Measurements from ENCODE around the gene PMFBP1.

DNA sequence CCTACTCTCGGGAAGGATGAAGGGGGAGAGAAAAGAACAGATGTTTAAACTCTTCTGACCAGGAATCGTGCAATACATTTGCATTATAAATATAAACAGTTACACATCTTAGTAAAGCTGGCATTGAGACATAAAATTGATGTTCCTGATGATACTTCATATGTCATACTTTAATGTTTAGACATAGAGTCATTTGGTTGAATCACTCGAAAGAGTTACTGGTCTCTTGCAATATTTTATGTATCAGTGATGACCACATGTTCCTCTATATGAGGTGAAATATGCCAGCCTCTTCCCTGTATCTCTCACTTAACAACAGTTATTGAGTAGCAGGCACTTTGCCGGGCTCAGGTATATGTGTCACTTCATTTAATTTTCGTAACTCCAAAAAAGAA lies 49.7 kb upstream of the PMFBP1 start:
- TF ChIP-seq, protein P1, sequence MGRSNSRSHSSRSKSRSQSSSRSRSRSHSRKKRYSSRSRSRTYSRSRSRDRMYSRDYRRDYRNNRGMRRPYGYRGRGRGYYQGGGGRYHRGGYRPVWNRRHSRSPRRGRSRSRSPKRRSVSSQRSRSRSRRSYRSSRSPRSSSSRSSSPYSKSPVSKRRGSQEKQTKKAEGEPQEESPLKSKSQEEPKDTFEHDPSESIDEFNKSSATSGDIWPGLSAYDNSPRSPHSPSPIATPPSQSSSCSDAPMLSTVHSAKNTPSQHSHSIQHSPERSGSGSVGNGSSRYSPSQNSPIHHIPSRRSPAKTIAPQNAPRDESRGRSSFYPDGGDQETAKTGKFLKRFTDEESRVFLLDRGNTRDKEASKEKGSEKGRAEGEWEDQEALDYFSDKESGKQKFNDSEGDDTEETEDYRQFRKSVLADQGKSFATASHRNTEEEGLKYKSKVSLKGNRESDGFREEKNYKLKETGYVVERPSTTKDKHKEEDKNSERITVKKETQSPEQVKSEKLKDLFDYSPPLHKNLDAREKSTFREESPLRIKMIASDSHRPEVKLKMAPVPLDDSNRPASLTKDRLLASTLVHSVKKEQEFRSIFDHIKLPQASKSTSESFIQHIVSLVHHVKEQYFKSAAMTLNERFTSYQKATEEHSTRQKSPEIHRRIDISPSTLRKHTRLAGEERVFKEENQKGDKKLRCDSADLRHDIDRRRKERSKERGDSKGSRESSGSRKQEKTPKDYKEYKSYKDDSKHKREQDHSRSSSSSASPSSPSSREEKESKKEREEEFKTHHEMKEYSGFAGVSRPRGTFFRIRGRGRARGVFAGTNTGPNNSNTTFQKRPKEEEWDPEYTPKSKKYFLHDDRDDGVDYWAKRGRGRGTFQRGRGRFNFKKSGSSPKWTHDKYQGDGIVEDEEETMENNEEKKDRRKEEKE (IDR thresholded peaks at IDR 0.05), result no peak
- TF ChIP-seq SRF (IDR thresholded peaks at IDR 0.05; ENCODE audit: low read depth in 2 of 2, low read length in 2 of 2), result no peak
- no peak for TF ChIP-seq EZH2 (IDR thresholded peaks at IDR 0.05; ENCODE audit: borderline replicate concordance, control insufficient read depth, low read depth, low read length)
- TF ChIP-seq, protein P2, sequence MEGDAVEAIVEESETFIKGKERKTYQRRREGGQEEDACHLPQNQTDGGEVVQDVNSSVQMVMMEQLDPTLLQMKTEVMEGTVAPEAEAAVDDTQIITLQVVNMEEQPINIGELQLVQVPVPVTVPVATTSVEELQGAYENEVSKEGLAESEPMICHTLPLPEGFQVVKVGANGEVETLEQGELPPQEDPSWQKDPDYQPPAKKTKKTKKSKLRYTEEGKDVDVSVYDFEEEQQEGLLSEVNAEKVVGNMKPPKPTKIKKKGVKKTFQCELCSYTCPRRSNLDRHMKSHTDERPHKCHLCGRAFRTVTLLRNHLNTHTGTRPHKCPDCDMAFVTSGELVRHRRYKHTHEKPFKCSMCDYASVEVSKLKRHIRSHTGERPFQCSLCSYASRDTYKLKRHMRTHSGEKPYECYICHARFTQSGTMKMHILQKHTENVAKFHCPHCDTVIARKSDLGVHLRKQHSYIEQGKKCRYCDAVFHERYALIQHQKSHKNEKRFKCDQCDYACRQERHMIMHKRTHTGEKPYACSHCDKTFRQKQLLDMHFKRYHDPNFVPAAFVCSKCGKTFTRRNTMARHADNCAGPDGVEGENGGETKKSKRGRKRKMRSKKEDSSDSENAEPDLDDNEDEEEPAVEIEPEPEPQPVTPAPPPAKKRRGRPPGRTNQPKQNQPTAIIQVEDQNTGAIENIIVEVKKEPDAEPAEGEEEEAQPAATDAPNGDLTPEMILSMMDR (IDR thresholded peaks at IDR 0.05 in 2 of 3, conservative IDR thresholded peaks at IDR 0.05 in 1 of 3; ENCODE audit: control insufficient read depth in 2 of 3, extremely low read depth in 1 of 3, insufficient read depth in 1 of 3, low read depth in 3 of 3, low read length in 3 of 3), result no peak
- TF ChIP-seq YY1 (IDR thresholded peaks at IDR 0.05; ENCODE audit: low read depth, low read length), result no peak
- TF ChIP-seq, protein P3, sequence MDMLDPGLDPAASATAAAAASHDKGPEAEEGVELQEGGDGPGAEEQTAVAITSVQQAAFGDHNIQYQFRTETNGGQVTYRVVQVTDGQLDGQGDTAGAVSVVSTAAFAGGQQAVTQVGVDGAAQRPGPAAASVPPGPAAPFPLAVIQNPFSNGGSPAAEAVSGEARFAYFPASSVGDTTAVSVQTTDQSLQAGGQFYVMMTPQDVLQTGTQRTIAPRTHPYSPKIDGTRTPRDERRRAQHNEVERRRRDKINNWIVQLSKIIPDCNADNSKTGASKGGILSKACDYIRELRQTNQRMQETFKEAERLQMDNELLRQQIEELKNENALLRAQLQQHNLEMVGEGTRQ (IDR thresholded peaks at IDR 0.05; ENCODE audit: borderline replicate concordance, low read depth, low read length), result no peak
- TF ChIP-seq RFX5 (IDR thresholded peaks at IDR 0.05; ENCODE audit: low read depth, low read length), result no peak
